Mucosa of descending colon (tissue), 3 donors: ENCODE measurements around the gene TMEM119. TPM values are rescaled to one million over a fixed set of nuclear protein-coding genes. Genes with fewer than 3 reads are reported as not detected.

Experiments used
- ATAC-seq: fragments of 200-7000 bp; cut with Tn5 transposase; one replicate; pipeline ENCODE4 v1.9.1; 2020; ENCODE audit warnings: mild to moderate bottlenecking, moderate library complexity
- DNase-seq, 3 donors: peaks; one replicate each; pipeline ENCODE4 v3.0.0-alpha.2; 2020
- H3K36me3 ChIP-seq: fragments of 200-600 bp; one replicate; pipeline ENCODE4 v1.8.0; 2021; ENCODE audit warnings: low read depth, mild to moderate bottlenecking
- H3K4me1 ChIP-seq: fragments of 200-600 bp; one replicate; pipeline ENCODE4 v1.8.0; 2021; ENCODE audit warnings: low read depth, mild to moderate bottlenecking
- H3K4me3 ChIP-seq: fragments of 200-600 bp; one replicate; pipeline ENCODE4 v1.8.0; 2021; ENCODE audit warnings: mild to moderate bottlenecking
- H3K9me3 ChIP-seq: fragments of 200-600 bp; one replicate; pipeline ENCODE4 v1.8.0; 2021; ENCODE audit warnings: mild to moderate bottlenecking
- intact Hi-C, 2 donors: fragments of 100-400 bp; cut with DNase I in 1 of 2; cut with micrococcal nuclease in 1 of 2; formaldehyde crosslinking; loops; one replicate each; pipeline versions ENCODE4 v1.11.0 to v1.11.1; 2022; cut with DNase I, micrococcal nuclease
- total RNA-seq, 3 donors: library from RNA; stranded (reverse); fragmentation: NEBNext Ultra II Directional in 2 of 3; extraction: Animal tissue kit (Norgen Biotek cat#: 25700) in 2 of 3; gene quantifications; one replicate each; pipeline versions ENCODE4 v1.2.1 to v1.2.4, GENCODE V29; 2021 to 2023
- TF ChIP-seq, protein P1 (sequence below): fragments of 200-600 bp; IDR thresholded peaks from one replicate; pipeline ENCODE4 v1.8.0; 2022; ENCODE audit warnings: antibody characterized with exemption, mild to moderate bottlenecking
- donor health status: DM: no; HTN: no; CAD: no; lungs with moderate emphysema.
- donor health status: DM: no; HTN: no; CAD: no.
- donor health status: DM: no; HTN: yes; CAD: no.

TMEM119 gene
- total RNA-seq, 3 donors from 2014 or later = 4.1 to 7.0 (median 5.1) TPM

DNA sequence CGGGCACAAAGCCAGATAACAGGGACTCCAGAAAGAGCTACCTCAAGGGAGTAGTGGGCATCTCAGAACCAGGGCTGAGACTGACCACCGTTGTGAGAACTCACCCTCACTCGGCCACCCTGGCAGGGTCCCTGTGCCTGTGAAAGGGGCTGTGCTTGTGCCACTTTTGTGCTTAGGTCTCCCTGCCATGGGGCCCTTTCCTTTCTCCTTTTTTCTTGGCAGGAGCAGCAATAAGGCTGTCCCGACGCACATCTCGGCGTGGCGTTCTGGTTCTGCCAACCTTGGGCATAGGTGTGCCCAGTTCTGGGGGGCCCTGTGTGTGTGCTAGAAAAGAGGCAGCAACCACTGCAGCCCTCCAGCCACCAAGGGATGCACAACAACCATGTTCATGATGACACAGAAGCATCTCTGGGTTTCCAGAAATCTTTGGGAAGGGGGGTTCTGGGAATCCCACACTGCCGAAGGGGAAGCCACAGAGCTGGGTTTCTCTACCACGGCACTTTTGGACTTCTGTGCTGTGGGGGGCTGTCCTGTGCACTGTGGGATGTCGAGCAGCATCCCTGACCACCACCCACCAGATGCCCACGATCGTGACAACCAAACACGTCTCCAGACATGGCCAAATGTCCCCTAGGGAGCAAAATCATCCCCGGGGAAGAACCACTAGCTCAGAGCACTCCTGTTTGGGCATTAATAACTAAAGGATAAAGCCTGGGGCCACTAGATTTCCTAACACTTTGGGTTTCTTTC lies 13.1 kb upstream of the TMEM119 start:
- no peak for ATAC-seq
- DNase-seq = no peak
- no peaks in the 10 kb centered on the region for H3K4me1 ChIP-seq
- intact Hi-C loops = no loop called here
- TF ChIP-seq, protein P1, sequence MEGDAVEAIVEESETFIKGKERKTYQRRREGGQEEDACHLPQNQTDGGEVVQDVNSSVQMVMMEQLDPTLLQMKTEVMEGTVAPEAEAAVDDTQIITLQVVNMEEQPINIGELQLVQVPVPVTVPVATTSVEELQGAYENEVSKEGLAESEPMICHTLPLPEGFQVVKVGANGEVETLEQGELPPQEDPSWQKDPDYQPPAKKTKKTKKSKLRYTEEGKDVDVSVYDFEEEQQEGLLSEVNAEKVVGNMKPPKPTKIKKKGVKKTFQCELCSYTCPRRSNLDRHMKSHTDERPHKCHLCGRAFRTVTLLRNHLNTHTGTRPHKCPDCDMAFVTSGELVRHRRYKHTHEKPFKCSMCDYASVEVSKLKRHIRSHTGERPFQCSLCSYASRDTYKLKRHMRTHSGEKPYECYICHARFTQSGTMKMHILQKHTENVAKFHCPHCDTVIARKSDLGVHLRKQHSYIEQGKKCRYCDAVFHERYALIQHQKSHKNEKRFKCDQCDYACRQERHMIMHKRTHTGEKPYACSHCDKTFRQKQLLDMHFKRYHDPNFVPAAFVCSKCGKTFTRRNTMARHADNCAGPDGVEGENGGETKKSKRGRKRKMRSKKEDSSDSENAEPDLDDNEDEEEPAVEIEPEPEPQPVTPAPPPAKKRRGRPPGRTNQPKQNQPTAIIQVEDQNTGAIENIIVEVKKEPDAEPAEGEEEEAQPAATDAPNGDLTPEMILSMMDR = no peak
- no peaks in the 10 kb centered on the region for H3K9me3 ChIP-seq
- no peak overlapping the region for H3K4me3 ChIP-seq
- H3K36me3 ChIP-seq = no peaks in the 10 kb centered on the region

DNA sequence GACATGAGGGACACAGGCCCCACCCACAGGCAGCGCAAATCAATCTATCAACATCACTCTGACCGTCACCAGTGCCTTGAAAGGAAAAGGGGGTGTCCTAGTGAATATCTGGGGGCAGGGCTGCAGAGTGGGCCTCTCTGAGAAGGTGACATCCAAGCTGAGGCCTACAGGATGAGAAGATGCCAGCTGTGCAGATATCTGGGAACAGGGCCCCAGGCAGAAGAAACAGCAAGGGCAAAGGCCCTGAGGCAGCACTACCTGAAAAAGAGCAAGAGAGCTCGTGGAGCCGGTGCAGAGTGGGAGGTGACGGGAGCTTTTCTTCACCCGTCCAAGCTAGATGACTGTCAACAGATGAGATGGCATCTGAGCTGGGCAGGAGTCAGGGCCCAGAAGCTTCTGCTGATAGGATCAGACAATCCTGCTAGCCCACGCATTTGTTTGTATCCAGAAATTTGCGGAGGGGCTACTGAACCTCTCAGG lies 12.5 kb upstream of the TMEM119 start:
- intact Hi-C loops = no loop called here
- TF ChIP-seq, protein P1 = no peak
- H3K9me3 ChIP-seq = no peaks in the 10 kb centered on the region
- DNase-seq (no peak), ATAC-seq (no peak)
- no peaks in the 10 kb centered on the region for H3K4me1 ChIP-seq
- H3K36me3 ChIP-seq = no peaks in the 10 kb centered on the region
- H3K4me3 ChIP-seq = no peak overlapping the region

DNA sequence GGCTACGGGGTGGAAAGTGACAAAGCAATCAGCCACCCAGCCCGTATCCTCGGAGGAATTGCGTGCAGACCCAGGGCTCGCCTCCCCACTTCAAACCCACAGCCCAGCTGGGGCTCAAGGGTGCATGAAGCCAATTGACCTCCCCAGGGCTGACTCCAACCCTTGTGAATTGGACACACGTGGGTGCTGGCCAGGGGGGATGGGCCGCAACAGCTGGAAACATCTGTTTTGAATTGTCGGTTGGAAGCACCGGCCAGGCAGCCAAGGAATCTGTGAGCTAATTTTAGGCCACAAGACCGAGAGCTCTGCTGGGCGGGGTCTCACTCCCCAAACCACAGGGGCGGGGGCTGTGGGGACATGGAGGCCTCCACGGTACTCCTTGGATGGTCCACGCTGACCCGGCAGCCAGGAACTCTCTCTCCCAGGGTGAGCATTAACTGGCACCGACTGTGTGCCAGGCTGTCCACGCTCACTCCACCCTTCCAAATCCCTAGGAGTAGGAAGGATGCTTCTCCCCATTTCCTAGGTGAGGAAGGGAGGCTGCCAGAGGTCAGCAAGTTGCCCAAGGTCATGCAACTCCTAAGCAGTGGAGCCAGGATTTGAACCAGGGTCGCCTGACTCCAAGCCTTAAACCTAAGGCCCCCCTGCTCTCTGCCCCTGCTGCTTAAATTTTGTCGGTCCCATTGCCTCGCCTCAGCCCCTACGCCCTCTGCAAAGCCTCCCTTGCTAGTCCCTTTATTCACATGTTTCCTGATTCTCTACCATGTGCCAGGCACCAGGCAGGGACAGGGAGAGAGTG lies 11.9 kb upstream of the TMEM119 start:
- no peaks in the 10 kb centered on the region for H3K4me1 ChIP-seq
- H3K9me3 ChIP-seq = no peaks in the 10 kb centered on the region
- H3K36me3 ChIP-seq = no peaks in the 10 kb centered on the region
- DNase-seq = peak; percentile 63 to 69 (median 68)
- peak; percentile 50 for ATAC-seq
- no peak overlapping the region for H3K4me3 ChIP-seq
- intact Hi-C loops = no loop called here
- TF ChIP-seq, protein P1 = no peak

DNA sequence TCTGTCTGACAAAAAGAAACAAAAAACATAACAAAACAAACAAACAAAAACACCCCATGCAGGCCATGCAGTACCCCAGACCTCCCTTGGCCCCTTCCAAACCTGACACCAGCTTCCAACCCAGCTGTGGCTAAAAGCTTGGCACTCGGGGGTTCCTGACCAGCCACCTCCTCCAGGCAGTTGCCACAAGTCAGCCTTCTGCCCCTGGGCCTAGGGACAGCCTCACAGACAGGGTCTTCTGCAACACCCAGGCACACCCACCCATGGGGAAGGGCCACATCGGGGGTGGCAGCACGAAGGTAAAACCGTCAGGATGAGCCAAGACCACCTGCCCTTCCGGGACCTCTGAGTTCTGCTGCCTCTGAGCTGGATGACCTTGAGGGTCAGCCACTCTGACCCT lies 10.7 kb upstream of the TMEM119 start:
- TF ChIP-seq, protein P1 = no peak

DNA sequence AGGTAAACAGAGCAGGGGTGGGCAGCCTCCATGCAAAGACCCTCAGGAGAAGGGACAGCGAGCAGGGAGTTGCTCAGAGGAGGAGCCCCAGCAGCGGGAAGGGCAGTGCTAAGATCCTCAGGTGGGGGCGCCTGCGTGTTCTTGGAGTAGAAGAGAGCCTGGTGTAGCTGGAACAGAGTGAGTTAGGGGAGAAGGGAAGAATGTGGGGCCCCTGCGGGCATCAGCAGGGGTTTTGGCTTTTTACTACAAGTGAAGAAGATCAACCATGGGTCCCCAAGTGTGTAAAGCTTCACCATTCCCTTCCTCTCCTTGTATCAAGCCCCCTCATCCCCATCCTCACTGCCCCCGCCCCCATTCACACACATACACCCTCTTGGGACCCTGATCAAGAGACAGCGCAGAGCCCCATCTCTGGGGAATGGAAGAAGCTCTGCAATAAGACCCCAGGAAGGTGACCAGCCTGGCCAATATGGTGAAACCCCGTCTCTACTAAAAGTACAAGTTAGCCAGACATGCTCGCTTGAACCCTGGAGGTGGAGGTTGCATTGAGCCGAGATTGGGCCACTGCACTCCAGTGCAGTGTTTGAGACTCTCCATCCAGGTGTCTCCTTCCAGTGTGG lies 10.2 kb upstream of the TMEM119 start:
- no peak overlapping the region for H3K4me3 ChIP-seq
- ATAC-seq (no peak), DNase-seq (peak in 1 of 3 donors; percentile 15)
- H3K9me3 ChIP-seq = no peaks in the 10 kb centered on the region
- intact Hi-C loops = no loop called here
- no peaks in the 10 kb centered on the region for H3K36me3 ChIP-seq
- H3K4me1 ChIP-seq = no peaks in the 10 kb centered on the region
- TF ChIP-seq, protein P1 = no peak

More for the DNA sequence above, 10.7 kb upstream of the TMEM119 start:
- no peaks in the 10 kb centered on the region for H3K9me3 ChIP-seq
- no peaks in the 10 kb centered on the region for H3K4me1 ChIP-seq
- DNase-seq (no peak), ATAC-seq (no peak)
- intact Hi-C loops = no loop called here
- no peaks in the 10 kb centered on the region for H3K36me3 ChIP-seq
- no peak overlapping the region for H3K4me3 ChIP-seq
